Skin epidermis (tissue), 12 donors: ENCODE data around the gene GLI2.

Experiments
- H3K27ac ChIP-seq, 21 experiments: fragments of 200-600 bp; sonication (generic) in 11 of 21; one replicate each; pipeline ENCODE4 v1.5.0; 2020; ENCODE audit warnings: mild to moderate bottlenecking in 3 of 21, inconsistent platforms in 2 of 21, moderate library complexity in 2 of 21
- H3K4me3 ChIP-seq, 7 experiments: fragments of 200-600 bp; sonication (generic) in 2 of 7; one replicate each; pipeline ENCODE4 v1.5.0; 2020; ENCODE audit warnings: inconsistent platforms in 2 of 7, mild to moderate bottlenecking in 2 of 7, moderate library complexity in 1 of 7

GLI2 gene

DNA sequence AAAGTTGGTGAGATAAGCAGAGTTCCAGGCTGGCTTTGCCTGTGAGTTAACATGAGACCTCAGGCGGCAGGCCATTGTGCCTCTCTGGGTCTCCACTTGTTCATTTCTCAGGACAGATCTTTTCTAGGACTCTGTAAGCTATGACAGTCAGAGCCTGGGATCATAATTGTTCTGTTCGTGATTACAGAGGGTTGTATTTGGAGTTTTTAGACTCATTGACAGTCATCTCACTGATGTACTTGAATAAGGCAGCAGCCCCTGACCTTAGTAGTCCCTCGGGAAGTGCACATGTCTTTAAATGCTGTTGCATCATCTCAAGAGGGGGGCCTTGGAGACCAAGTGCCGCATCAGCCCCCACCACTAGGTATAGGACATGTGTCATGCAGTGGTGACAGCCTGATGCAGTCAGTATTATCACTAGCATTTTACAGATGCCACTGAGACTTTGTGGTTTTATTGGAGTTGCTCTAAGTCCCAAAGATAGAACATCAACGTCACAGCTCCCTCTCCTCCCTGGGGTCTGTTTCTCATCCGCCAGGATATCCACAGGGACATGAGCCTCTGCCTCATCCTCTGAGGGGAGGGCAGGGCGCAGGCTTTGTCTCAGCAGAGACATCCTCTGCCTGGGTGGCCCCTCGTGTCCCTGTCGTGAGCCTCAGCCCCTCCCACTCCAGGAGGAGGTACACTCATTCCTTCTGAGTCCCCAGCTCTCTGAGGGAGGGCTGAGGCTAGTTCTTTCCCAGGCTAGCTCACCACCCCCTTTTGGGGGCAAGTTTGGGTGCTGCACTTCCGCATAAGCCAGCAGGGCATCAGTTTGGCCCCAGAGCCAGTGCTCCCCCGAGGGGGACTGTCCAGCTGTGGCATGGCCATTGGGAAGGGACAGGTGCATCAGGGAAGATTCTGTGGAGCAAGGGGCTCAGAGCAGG lies 14.1 kb downstream of the GLI2 start:
- Histone ChIP-seq H3K4me3 (no peak overlapping the region), H3K27ac (peak overlapping the region in 2 of 21 experiments; percentile 39 to 84)

GRCh38 chr2:120750488-120751210 lies 15.0 kb downstream of the GLI2 start:
- Histone ChIP-seq H3K4me3 (no peak overlapping the region), H3K27ac (peak overlapping the region in 3 of 21 experiments; percentile 44 to 84 (median 61))

GRCh38 chr2:120751553-120751952 lies 15.9 kb downstream of the GLI2 start:
- Histone ChIP-seq H3K4me3 (no peak overlapping the region), H3K27ac (peak overlapping the region in 1 of 21 experiments; percentile 84)

- H3K4me3 ChIP-seq = no peak overlapping the region
- H3K27ac ChIP-seq = peak overlapping the region in 1 of 21 experiments; percentile 30
These were observed 18.6 kb downstream of the GLI2 start for GRCh38 chr2:120754067-120754960.

DNA sequence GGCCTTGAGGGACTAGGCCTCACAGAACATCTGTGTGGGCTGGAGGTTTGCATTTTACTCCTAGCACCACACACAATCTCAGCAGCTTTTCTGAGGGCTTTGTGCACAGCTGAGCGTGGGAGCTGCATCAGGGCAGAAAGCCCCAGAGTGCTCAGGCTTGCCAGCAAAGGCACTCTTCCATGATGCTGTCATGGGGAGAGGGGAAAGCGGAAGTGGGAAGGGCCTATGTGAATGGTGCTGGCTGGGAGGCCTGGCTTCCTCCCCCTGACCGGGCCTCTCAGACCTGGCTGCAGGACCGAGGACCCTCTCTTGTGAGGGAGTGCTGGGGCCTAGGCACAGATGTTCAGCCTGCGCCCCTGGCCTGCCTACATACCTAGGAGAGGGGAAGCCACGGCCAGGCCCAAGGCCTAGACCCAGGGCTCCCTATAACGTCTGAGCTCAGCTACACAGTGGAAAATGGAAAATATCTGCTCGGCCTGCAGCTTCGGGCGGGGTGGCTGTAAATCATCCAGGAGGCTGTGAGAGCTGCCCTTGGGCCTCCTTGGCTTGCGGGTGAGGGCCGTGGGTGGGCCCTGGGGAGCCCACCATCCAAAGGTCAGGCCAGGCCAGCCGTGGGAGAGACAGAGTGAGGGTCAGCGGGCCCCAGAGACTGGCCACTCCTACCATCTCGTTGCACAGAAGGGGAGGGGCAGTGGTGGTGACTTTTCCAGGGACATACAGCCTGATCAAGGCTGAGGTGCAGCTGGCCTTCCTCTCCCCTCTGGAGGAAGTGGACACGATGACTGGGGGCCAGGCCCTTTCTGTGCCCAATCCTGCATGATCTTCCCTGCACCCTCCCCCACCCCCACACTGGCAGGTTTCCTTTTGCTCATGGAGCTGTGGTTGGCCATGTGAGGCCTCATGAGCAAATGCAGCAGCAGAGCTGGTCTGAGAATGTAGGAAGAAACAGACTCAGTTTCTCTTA lies 22.8 kb downstream of the GLI2 start:
- Histone ChIP-seq H3K4me3 (no peak overlapping the region), H3K27ac (peak overlapping the region in 17 of 21 experiments; percentile 21 to 80 (median 53))

DNA sequence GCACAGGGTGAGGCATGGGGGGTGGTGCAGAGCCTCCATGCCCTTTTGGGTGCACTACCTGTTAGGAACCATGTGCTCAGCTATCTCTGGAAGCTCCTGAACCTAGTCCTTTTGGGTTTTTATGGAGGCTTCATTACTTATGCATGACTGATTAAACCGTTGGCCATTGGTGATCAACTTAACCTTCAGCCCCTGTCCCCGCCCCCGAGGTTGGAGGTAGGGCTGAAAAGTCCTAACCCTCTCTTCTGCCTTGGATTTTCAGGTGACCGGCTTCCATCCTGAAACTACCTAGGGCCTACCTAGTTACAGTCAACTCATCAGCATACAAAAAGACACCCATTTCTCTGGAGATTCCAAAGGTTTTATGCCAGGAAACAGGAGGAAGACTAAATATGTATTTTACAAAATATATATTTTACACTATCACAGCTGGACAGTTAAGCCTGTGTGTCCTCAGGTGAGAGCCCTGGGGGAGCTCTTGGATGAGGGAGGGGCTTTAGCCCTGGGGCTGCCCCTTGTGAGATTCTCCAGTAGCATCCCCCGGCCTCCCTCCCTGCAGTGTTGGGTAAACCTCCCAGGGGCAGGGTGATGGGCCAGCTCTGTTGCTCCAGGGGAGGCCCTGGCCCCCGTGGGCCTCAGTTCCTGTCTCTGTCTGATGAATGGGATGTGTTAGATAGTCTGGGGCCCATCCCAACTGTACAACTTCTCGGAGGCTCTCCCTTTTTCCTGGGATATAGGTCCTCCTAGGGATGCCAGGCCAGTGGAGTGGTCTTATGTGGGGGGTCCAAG lies 24.1 kb downstream of the GLI2 start:
- Histone ChIP-seq H3K4me3 (no peak overlapping the region), H3K27ac (peak overlapping the region in 1 of 21 experiments; percentile 80)

DNA sequence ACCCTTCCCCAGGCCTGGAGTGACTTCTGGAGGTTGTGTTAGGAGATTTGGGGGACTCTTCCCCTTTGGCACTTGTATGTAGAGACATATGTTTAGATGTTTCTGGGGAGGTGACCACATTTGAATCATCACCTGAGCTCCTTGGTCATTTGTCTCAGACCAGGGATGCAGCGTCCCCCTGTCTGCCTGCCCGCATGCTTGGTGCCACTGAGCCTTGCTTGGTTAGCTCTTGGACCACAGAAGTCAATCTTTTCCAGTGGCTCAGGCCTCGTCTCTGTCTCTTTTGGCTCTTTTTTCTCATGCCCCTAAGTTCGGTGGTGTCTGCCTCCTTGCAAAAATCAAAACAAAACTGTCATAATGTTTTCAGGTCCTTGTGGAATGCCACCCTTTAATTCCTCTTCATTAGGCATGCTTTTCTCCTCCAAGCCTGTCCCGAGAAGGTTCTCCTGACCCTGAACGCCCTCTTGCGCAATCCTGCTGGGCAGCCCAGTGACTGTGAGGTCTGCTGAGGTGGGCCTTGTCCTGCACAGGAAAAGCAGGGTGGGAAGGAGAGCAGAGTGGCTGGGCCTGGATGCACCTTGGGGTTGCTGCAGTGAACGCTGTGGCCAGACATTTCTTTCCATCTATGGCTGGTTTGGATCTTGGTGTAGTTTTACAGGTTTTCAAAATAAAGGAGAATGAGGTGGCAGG lies 24.9 kb downstream of the GLI2 start:
- no peak overlapping the region for H3K4me3 ChIP-seq
- peak overlapping the region in 1 of 21 experiments; percentile 25 for H3K27ac ChIP-seq

GRCh38 chr2:120761164-120761861 lies 25.6 kb downstream of the GLI2 start:
- H3K27ac ChIP-seq = peak overlapping the region in 1 of 21 experiments; percentile 25
- H3K4me3 ChIP-seq = no peak overlapping the region

- Histone ChIP-seq H3K4me3 (no peak overlapping the region), H3K27ac (no peak overlapping the region)
These were observed 26.2 kb downstream of the GLI2 start for GRCh38 chr2:120761911-120762310.

DNA sequence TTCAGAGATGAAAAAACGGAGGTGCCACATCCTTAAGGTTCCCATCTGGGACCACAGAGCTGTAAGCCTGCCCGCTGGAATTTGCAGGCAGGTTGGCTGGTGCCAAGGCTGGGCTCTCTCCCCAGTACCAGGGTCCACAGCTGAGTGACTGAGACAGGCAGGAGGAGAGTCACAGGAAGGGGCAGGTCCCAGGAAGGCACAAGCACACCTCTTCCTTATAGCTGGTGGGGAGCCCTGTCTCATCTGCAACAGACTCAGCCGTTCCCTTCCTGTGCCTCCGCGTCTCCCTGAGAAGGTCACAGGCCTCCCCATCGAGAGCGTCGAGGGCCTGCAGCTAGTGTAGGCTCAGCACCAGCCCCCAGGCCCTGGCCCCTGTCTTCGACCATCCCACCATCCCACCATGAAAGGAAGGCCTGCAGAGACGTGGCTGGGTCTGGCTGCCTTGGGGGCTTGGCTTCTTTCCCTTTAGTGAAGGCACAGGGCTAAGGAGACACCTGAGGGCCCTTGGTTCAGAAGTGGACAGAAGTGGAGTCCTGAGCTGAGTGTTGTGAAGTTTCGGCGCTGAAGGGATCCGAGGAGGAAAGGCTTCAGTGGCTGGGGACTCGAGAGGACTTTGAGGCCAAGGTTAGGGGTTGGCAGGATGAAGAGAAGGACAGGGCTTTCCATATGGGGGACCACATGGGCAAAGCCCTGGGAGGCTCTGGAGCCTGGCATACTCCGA lies 26.8 kb downstream of the GLI2 start:
- Histone ChIP-seq H3K4me3 (no peak overlapping the region), H3K27ac (no peak overlapping the region)

DNA sequence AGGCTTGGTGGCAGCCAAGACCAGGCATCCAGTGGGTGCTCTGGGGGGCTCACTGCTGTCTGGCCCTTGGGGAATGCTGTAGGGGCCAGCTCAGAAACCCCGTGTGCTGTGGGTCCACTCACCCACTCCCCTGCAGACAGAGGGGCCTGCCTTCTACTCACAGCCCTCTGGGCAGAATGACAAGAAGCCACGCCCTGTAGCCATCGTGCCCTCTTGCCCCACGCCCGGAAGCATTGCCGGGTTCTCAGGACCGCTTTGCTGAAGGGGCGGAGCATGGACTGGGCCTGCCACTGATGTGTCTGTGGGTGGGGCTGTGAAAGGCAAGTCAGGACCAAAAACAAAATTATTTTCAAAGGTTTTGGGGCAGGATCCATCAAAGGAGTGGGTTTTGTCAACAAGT lies 27.8 kb downstream of the GLI2 start:
- no peak overlapping the region for H3K4me3 ChIP-seq
- no peak overlapping the region for H3K27ac ChIP-seq

GRCh38 chr2:120763931-120764330 lies 28.3 kb downstream of the GLI2 start:
- Histone ChIP-seq H3K4me3 (no peak overlapping the region), H3K27ac (peak overlapping the region in 1 of 21 experiments; percentile 13)

GRCh38 chr2:120764492-120764891 lies 28.8 kb downstream of the GLI2 start:
- Histone ChIP-seq H3K27ac (peak overlapping the region in 1 of 21 experiments; percentile 13), H3K4me3 (no peak overlapping the region)

DNA sequence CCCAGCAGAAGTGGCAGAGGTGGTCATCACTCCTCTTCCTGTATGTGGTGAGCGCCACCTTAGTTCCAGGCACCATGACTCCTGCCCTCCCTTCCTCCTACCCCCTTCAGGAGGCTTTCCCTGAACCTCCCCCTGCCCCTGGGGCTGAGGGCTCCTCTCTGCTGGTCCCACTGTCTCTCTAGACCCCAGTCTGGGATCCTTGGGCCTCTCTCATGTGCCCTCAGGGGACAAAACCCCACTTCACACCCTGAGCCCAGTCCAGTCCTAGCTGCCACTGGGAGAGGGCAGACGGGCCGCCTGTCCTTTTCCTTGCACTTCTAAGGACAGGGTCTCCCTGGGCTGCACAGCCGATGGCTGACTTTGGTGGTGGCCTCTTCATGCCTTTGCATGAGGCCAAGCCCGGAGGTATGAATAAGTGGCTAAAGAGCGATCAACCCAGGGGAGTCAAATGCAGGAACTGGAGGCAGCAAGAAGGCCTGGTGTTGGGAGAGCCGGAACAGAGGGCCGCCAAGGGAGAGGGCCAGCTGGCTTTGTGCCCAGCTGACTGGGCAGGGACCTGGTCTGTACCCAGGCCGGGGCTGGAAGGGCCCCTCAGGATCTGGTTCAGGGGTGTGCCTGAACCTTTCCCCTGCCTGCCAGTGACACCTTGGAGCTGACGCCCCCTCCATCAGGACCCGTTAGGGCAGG lies 29.5 kb downstream of the GLI2 start:
- peak overlapping the region in 7 of 21 experiments; percentile 28 to 77 (median 47) for H3K27ac ChIP-seq
- H3K4me3 ChIP-seq = no peak overlapping the region

- H3K27ac ChIP-seq = peak overlapping the region in 6 of 21 experiments; percentile 19 to 77 (median 48)
- no peak overlapping the region for H3K4me3 ChIP-seq
These were observed 30.2 kb downstream of the GLI2 start for GRCh38 chr2:120765678-120766469.
